Measurements from ENCODE around the gene APEX2.

GRCh38 chrX:55026840-55027239 lies 26.7 kb downstream of the APEX2 start:
- TF ChIP-seq CTCF (IDR thresholded peaks at IDR 0.05; ENCODE audit: insufficient read depth, low read depth, low read length) (no peak), EZH2 (IDR thresholded peaks at IDR 0.05; ENCODE audit: insufficient read depth, low read length) (no peak)
